Ascending aorta (tissue), 2 donors: ENCODE results near the gene SCARF1. TPM values are rescaled to one million over a fixed set of nuclear protein-coding genes. Genes with fewer than 3 reads are reported as not detected.
A peak's percentile ranks its signal among the peaks of the same experiment; 100 is the strongest.

ENCODE experiments used
- DNase-seq, 2 donors: peaks; one replicate each; pipeline ENCODE4 v3.0.0-alpha.2; 2019; ENCODE audit warnings: low spot score in 2 of 2
- H3K27ac ChIP-seq, 2 donors: fragments of 200-600 bp; sonication (generic); one replicate each; pipeline ENCODE4 v1.5.1; 2016 to 2017; ENCODE audit warnings: mild to moderate bottlenecking in 1 of 2
- H3K27me3 ChIP-seq: fragments of 200-600 bp; sonication (generic); one replicate; pipeline ENCODE4 v1.5.1; 2017
- H3K36me3 ChIP-seq, 2 donors: fragments of 200-600 bp; sonication (generic); one replicate each; pipeline ENCODE4 v1.5.1; 2016
- H3K4me1 ChIP-seq, 2 donors: fragments of 200-600 bp; sonication (generic); one replicate each; pipeline ENCODE4 v1.5.1; 2016 to 2017; ENCODE audit warnings: mild to moderate bottlenecking in 1 of 2
- H3K4me3 ChIP-seq, 2 donors: fragments of 200-600 bp; sonication (generic); one replicate each; pipeline ENCODE4 v1.5.1; 2016 to 2017; ENCODE audit warnings: mild to moderate bottlenecking in 1 of 2
- H3K9me3 ChIP-seq, 2 donors: fragments of 200-600 bp; sonication (generic); one replicate each; pipeline ENCODE4 v1.5.1; 2016
- CTCF ChIP-seq, 3 experiments: fragments of 200-600 bp in 2 of 3; fragments of 450-650 bp in 1 of 3; sonication (generic) in 2 of 3; IDR thresholded peaks; one replicate each; pipeline ENCODE4 v1.5.1; 2016 to 2019; ENCODE audit warnings: antibody characterized with exemption in 3 of 3, mild to moderate bottlenecking in 1 of 3, moderate library complexity in 1 of 3
- intact Hi-C: fragments of 100-400 bp; cut with DNase I; formaldehyde crosslinking; loops from one replicate; pipeline ENCODE4 v1.15.1; 2023
- total RNA-seq: library from RNA; depleted of rRNA; stranded (reverse); fragments of >200 nt; gene quantifications from one replicate; pipeline ENCODE4 v1.1.0, GENCODE V29; 2016

The SCARF1 gene
- total RNA-seq, 1 donor from 2014 or later = 295 TPM

- DNase-seq = no peak
- intact Hi-C loops = no loop called here
- peak overlapping the region; percentile 41 to 45 for H3K27ac ChIP-seq
- H3K4me3 ChIP-seq = no peak overlapping the region
- TF ChIP-seq CTCF (IDR thresholded peaks at IDR 0.05) = no peak
- H3K27me3 ChIP-seq = no peaks in the 10 kb centered on the region
- no peaks in the 10 kb centered on the region for H3K36me3 ChIP-seq
- H3K9me3 ChIP-seq = no peaks in the 10 kb centered on the region
- no peaks in the 10 kb centered on the region for H3K4me1 ChIP-seq
These were observed 39.1 kb downstream of the SCARF1 start for GRCh38 chr17:1606352-1606985.

- no peaks in the 10 kb centered on the region for H3K4me1 ChIP-seq
- intact Hi-C loops = no loop called here
- no peaks in the 10 kb centered on the region for H3K36me3 ChIP-seq
- DNase-seq = no peak
- H3K27ac ChIP-seq = no peak overlapping the region
- no peak overlapping the region for H3K4me3 ChIP-seq
- no peaks in the 10 kb centered on the region for H3K27me3 ChIP-seq
- H3K9me3 ChIP-seq = no peaks in the 10 kb centered on the region
- no peak for TF ChIP-seq CTCF (IDR thresholded peaks at IDR 0.05)
These were observed 39.7 kb downstream of the SCARF1 start for GRCh38 chr17:1605681-1606351.

GRCh38 chr17:1604831-1605528, 40.6 kb downstream of the SCARF1 start:
- Histone ChIP-seq H3K27me3 (no peaks in the 10 kb centered on the region), H3K36me3 (no peaks in the 10 kb centered on the region), H3K4me1 (no peaks in the 10 kb centered on the region), H3K27ac (no peak overlapping the region), H3K4me3 (no peak overlapping the region), H3K9me3 (no peaks in the 10 kb centered on the region)
- intact Hi-C loops = no loop called here
- TF ChIP-seq CTCF (IDR thresholded peaks at IDR 0.05) = no peak
- DNase-seq = no peak

GRCh38 chr17:1601571-1601970, 44.0 kb downstream of the SCARF1 start:
- Histone ChIP-seq H3K4me1 (no peaks in the 10 kb centered on the region), H3K27ac (no peak overlapping the region), H3K27me3 (no peaks in the 10 kb centered on the region), H3K4me3 (no peak overlapping the region), H3K36me3 (no peaks in the 10 kb centered on the region), H3K9me3 (no peaks in the 10 kb centered on the region)
- intact Hi-C loops = no loop called here
- no peak for TF ChIP-seq CTCF (IDR thresholded peaks at IDR 0.05)
- DNase-seq = no peak

- DNase-seq = no peak
- Histone ChIP-seq H3K9me3 (no peaks in the 10 kb centered on the region), H3K36me3 (no peaks in the 10 kb centered on the region), H3K27me3 (no peaks in the 10 kb centered on the region), H3K4me3 (no peak overlapping the region), H3K27ac (no peak overlapping the region), H3K4me1 (peaks cover 0 to 4% of the 10 kb centered on the region in 2 donors)
- TF ChIP-seq CTCF (IDR thresholded peaks at IDR 0.05) = no peak
- intact Hi-C loops = no loop called here
These were observed 47.0 kb downstream of the SCARF1 start for GRCh38 chr17:1598399-1599095.
